Progenitor cell of endocrine pancreas (in vitro differentiated cells): Measurements from ENCODE around the gene ITIH4. TPM values are rescaled to one million over a fixed set of nuclear protein-coding genes. Genes with fewer than 3 reads are reported as not detected.
A peak's percentile ranks its signal among the peaks of the same experiment; 100 is the strongest.

Experiments
- DNase-seq: peaks from one replicate; pipeline ENCODE4 v3.0.0; 2021; ENCODE audit warnings: low spot score; ENCODE audit not compliant: unreplicated experiment
- H3K27ac Mint-ChIP-seq: 2 replicates; pipeline ENCODE4 v1.8.0; 2021; ENCODE audit warnings: mild to moderate bottlenecking, moderate library complexity, mixed read lengths
- H3K27me3 Mint-ChIP-seq: 2 replicates; pipeline ENCODE4 v1.8.0; 2021; ENCODE audit warnings: mixed read lengths
- H3K36me3 Mint-ChIP-seq: 2 replicates; pipeline ENCODE4 v1.8.0; 2022; ENCODE audit warnings: mixed read lengths; ENCODE audit not compliant: insufficient read depth
- H3K4me1 Mint-ChIP-seq: 2 replicates; pipeline ENCODE4 v1.8.0; 2021; ENCODE audit warnings: low read depth, mixed read lengths
- H3K4me3 Mint-ChIP-seq: 2 replicates; pipeline ENCODE4 v1.8.0; 2021; ENCODE audit warnings: low read depth, mild to moderate bottlenecking, moderate library complexity, mixed read lengths
- H3K9me3 Mint-ChIP-seq: 2 replicates; pipeline ENCODE4 v1.8.0; 2021; ENCODE audit warnings: low read depth, mixed read lengths
- CTCF ChIP-seq: fragments of 200-600 bp; sonication (generic); IDR thresholded peaks from one replicate; pipeline ENCODE4 v1.5.0; 2021; ENCODE audit warnings: antibody characterized with exemption, mild to moderate bottlenecking; ENCODE audit not compliant: unreplicated experiment
- total RNA-seq: library from RNA; stranded (reverse); gene quantifications from 2 replicates; pipeline ENCODE4 v1.2.1, GENCODE V29; 2021

The ITIH4 gene
- total RNA-seq, 1 donor from 2014 or later: 9.7 TPM

GRCh38 chr3:52801839-52802238 is 28.6 kb downstream of the ITIH4 start:
- no peak overlapping the region for H3K4me3 Mint-ChIP-seq
- no peak for TF ChIP-seq CTCF
- H3K9me3 Mint-ChIP-seq: no peaks in the 10 kb centered on the region
- H3K4me1 Mint-ChIP-seq: no peaks in the 10 kb centered on the region
- DNase-seq: no peak
- H3K36me3 Mint-ChIP-seq: no peaks in the 10 kb centered on the region
- no peaks in the 10 kb centered on the region for H3K27me3 Mint-ChIP-seq
- peak overlapping the region; percentile 4 for H3K27ac Mint-ChIP-seq

GRCh38 chr3:52800079-52800478 is 30.4 kb downstream of the ITIH4 start:
- H3K36me3 Mint-ChIP-seq: no peaks in the 10 kb centered on the region
- no peaks in the 10 kb centered on the region for H3K27me3 Mint-ChIP-seq
- H3K4me3 Mint-ChIP-seq: no peak overlapping the region
- no peaks in the 10 kb centered on the region for H3K9me3 Mint-ChIP-seq
- H3K27ac Mint-ChIP-seq: no peak overlapping the region
- no peaks in the 10 kb centered on the region for H3K4me1 Mint-ChIP-seq
- no peak for TF ChIP-seq CTCF
- no peak for DNase-seq

GRCh38 chr3:52798978-52799476 is 31.4 kb downstream of the ITIH4 start:
- Mint-ChIP-seq H3K36me3 (no peaks in the 10 kb centered on the region), H3K9me3 (no peaks in the 10 kb centered on the region), H3K4me3 (no peak overlapping the region), H3K27me3 (no peaks in the 10 kb centered on the region), H3K27ac (no peak overlapping the region), H3K4me1 (peaks cover 3% of the 10 kb centered on the region)
- DNase-seq: no peak
- peak; percentile 53 for TF ChIP-seq CTCF

- no peak for TF ChIP-seq CTCF
- no peak for DNase-seq
- H3K9me3 Mint-ChIP-seq: no peaks in the 10 kb centered on the region
- H3K27me3 Mint-ChIP-seq: no peaks in the 10 kb centered on the region
- H3K36me3 Mint-ChIP-seq: no peaks in the 10 kb centered on the region
- H3K27ac Mint-ChIP-seq: no peak overlapping the region
- H3K4me1 Mint-ChIP-seq: peaks cover 3% of the 10 kb centered on the region
- no peak overlapping the region for H3K4me3 Mint-ChIP-seq
Observed at GRCh38 chr3:52798376-52798977, 32.0 kb downstream of the ITIH4 start.

GRCh38 chr3:52796411-52796810 is 34.1 kb downstream of the ITIH4 start:
- Mint-ChIP-seq H3K9me3 (no peaks in the 10 kb centered on the region), H3K27me3 (no peaks in the 10 kb centered on the region), H3K27ac (no peak overlapping the region), H3K4me3 (no peak overlapping the region), H3K36me3 (no peaks in the 10 kb centered on the region), H3K4me1 (peaks cover 7% of the 10 kb centered on the region)
- no peak for TF ChIP-seq CTCF
- no peak for DNase-seq
